ENCODE measurements around the gene RPUSD1. TPM values are rescaled to one million over a fixed set of nuclear protein-coding genes. Genes with fewer than 3 reads are reported as not detected.
A peak's percentile ranks its signal among the peaks of the same experiment; 100 is the strongest.
"Not testable (repeated sequence)": the region's sequence is repeated elsewhere in the genome, so short reads cannot be mapped to it uniquely, and the experiment has no call there.

Gene RPUSD1
- 10 to 100 TPM in 2 of 12 donors, 1 to 10 TPM in 9, not detected in 1; 6.6 to 12.7 (median 8.6) TPM for polyA plus RNA-seq (ENCODE audit: insufficient read length in 12 of 12)
- long read RNA-seq, donor 1, partial matches to known transcripts = 0 of 3 reads
- long read RNA-seq, donor 1, other reads (novel, unspliced or antisense) = 0 of 3 reads
- long read RNA-seq, donor 2, partial matches to known transcripts = 0 of 5 reads
- long read RNA-seq, donor 2, other reads (novel, unspliced or antisense) = 0 of 5 reads
- long read RNA-seq, donor 3, partial matches to known transcripts = 0 of 2 reads
- long read RNA-seq, donor 3, other reads (novel, unspliced or antisense) = 0 of 2 reads
- long read RNA-seq, donor 4, partial matches to known transcripts = 0 of 1 reads
- long read RNA-seq, donor 4, other reads (novel, unspliced or antisense) = 0 of 1 reads
- long read RNA-seq, donor 5, partial matches to known transcripts = 0 of 4 reads
- long read RNA-seq, donor 5, other reads (novel, unspliced or antisense) = 0 of 4 reads
- long read RNA-seq, donor 6, partial matches to known transcripts = 0 of 1 reads
- long read RNA-seq, donor 6, other reads (novel, unspliced or antisense) = 0 of 1 reads
- long read RNA-seq, donor 7 = 0 reads
- long read RNA-seq, donor 8, partial matches to known transcripts = 0 of 5 reads
- long read RNA-seq, donor 8, other reads (novel, unspliced or antisense) = 0 of 5 reads
- long read RNA-seq, donor 9 = 0 reads
- long read RNA-seq, donor 10, partial matches to known transcripts = 0 of 2 reads
- long read RNA-seq, donor 10, other reads (novel, unspliced or antisense) = 0 of 2 reads
- long read RNA-seq, donor 11, partial matches to known transcripts = 0 of 1 reads
- long read RNA-seq, donor 11, other reads (novel, unspliced or antisense) = 0 of 1 reads

DNA sequence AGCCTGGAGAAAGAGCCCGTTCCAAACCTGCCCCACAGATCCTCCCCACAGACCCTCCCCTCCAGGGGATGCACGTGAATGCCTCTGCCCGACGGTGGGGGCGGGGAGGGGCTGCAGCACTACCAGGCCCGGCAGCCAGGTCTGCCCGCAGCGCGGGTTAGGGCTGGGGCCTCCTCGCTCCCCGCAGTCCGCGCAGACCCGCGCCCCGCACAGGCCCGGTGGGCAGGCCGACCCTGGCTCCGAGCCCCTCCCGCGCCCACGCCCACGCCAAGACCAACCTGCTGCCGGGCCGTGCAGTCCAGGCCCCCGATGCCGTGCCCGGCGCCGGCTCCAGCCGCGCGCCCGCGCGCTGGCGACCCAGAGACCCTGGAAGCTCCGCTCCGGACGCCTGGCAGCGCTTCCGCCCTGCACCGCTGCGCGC is at the start of gene RPUSD1:
TSS of gene RPUSD1 (minus strand) at position 404 of the 421 bp plus-strand sequence. CDS start 644 bp downstream, outside the sequence.
- no peak for DNase-seq

GRCh38 chr16:836822-837221 is 48.6 kb upstream of the RPUSD1 start:
- DNase-seq = not testable (repeated sequence)

DNA sequence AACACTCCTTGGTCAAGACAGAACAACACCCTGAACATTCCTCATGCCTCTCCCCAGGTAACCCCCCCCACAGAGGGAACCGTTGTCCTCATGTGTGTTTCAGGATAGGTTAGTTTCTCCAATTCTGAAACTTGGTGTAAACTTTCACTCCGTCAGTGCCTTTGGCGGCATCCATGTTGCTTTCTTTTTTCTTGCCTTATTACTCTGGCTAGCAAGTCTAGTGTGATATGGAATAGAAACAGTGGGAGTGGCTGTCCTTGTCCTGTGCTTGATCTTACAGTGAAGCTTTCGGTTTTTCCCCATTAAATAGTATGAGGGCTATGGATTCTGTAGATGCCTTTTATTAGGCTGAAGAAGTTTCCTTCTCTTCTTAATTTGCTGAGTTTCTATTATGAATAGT is 48.0 kb upstream of the RPUSD1 start:
- DNase-seq = no peak

- DNase-seq = no peak
Measured at GRCh38 chr16:835373-835772, 47.2 kb upstream of the RPUSD1 start.

DNA sequence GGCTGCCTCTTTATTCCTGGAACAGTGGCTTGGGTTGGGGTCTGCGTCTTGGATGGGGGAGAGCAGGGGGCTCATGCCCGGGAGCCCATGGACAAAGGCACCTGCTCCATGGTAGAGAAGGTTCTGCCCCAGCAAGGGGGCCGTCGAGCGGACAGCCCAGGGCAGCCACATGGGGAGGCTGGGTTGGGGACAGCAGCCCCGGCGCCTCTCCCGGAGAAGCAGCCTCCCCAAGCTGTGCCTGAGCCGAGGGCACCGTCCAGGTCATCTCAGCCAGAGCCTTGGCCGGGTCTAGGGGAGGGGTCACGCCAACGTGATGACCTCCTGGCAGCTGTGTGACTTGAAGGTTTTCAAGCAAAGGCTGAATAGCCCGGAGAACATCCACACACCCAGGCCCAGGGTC is 45.2 kb upstream of the RPUSD1 start:
- no peak for DNase-seq

- no peak for DNase-seq
Measured at GRCh38 chr16:832652-833336, 44.6 kb upstream of the RPUSD1 start.

DNA sequence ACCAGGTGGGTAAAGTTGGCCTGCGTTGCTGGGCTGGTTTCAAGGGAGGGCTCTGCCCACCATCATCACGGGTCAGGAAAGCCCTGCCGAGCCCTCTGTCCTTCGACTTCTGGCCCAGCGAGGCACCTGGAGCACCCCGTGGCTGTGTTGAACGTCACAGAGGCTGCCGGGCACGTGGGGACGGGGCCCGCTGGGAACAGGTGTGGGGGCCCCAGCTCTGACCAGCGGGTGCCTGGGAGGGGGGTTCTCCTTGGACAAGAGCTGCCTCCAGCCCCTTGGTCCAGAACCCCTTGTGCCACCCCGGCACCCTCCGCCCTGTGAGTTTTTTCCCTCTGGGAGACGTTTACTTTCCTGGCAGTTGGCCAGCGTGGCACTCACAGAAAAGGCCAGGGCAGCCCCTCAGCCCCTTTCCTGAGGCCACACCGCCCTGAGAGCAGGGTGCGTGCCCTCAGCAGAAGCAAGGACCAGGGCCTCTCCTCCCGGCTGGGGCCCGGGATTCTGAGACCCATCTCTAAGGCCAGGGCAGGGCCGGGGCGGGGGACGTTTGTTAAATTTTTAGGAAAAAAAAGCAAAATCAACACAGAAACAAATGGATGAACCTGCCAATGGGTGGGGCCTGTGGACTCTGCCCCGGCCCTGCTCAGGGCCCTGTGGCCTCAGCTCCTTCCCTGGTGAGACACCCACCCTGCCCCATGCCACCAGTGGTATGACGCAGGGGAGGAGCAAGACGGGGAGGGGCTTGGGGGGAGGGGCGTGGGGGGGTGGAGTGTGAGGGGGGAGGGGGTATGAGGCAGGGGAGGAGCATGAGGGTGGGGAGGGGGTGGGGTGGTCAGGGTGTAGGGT is 43.6 kb upstream of the RPUSD1 start:
- DNase-seq = no peak

DNA sequence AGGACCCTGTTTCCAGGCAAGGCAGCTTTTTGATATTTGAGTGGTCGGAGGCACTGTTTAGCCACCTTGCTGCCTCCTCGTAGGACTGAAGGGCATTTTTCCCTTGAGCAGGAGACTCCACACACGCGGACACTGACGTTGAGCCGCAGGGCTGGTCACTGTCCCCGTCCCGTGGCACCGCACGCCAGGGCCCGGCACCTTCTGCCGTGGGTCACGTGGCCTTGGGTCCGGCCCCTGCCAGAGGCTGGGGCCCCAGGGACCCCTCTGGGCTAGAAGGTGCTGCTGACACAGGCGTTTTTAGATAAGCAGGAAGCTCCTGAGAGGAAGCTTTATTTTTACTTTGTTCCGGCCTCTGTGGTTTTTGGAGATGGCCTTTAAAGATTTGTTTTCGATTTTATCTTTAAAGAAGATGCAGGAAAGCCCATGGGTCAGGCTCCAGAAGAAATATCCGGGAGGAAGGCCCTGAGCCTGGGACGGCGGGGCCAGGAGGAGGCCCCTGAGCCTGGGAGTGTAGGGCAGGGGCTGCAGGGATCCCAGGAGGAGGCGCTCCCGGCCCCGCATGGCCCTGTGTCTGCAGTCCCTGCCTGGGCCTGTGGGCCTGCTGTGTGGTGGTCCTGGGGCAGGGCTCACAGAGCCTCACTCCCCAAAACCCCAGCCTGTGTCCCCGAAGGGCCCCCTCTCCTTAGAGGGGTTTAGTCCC is 42.8 kb upstream of the RPUSD1 start:
- no peak for DNase-seq

- no peak for DNase-seq
Measured at GRCh38 chr16:830107-830870, 42.1 kb upstream of the RPUSD1 start.

- DNase-seq = no peak
Measured at GRCh38 chr16:828891-829290, 40.7 kb upstream of the RPUSD1 start.

DNA sequence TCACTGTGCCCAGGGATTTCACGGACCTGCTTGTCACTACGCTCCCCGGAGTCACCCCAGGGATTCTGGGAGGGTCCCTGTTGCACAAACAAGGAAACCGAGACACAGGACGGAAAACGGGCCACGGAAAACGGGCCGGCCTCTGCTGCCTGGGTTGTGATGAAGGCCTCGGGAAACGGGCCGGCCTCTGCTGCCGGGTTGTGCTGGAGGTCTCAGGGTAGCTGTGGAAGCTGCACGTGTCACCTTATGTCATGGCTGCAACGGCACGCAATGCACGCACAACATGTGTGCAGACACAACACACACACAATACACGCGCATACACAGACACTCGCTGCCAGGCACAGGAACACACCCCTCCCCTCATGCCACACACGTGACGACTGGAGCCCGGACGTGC is 39.3 kb upstream of the RPUSD1 start:
- DNase-seq = no peak

- DNase-seq = peak; percentile 45
Measured at GRCh38 chr16:825341-826061, 37.3 kb upstream of the RPUSD1 start.

- DNase-seq = no peak
Measured at GRCh38 chr16:824601-825000, 36.4 kb upstream of the RPUSD1 start.

DNA sequence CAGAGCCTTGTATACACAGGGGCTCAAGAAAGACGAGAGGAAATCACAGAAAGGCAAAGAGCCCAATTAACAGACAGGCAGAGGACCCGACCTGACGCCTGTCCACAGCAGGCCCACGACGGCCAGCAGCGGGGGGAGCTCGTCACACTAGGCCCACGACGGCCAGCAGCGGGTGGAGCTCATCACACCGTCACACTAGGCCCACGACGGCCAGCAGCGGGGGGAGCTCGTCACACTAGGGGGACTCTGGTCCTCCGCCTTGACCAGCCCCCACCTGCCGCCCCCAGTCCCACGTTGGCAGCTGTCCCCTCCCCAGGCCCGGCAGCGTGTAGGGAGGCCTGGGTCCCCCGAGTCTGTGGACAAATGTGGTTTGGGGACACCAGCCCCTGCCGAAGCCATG is 36.0 kb upstream of the RPUSD1 start:
- no peak for DNase-seq

DNA sequence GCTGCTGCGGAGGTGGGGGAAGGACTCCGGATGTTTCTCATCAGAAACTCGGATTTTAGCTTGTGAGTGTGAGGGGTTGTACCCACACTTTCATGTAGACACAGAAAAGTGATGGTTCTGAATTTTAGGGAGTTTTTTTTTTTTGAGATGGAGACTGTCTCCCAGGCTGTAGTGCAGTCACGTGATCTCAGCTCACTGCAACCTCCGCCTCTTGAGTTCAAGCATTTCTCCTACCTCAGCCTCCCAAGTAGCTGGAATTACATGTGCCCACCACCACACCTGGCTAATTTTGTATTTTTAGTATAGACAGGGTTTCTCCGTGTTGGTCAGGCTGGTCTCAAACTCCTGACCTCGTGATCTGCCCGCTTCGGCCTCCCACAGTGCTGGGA is 34.7 kb upstream of the RPUSD1 start:
- no peak for DNase-seq

- no peak for DNase-seq
Measured at GRCh38 chr16:822174-822908, 34.2 kb upstream of the RPUSD1 start.

GRCh38 chr16:821751-822150 is 33.6 kb upstream of the RPUSD1 start:
- no peak for DNase-seq

DNA sequence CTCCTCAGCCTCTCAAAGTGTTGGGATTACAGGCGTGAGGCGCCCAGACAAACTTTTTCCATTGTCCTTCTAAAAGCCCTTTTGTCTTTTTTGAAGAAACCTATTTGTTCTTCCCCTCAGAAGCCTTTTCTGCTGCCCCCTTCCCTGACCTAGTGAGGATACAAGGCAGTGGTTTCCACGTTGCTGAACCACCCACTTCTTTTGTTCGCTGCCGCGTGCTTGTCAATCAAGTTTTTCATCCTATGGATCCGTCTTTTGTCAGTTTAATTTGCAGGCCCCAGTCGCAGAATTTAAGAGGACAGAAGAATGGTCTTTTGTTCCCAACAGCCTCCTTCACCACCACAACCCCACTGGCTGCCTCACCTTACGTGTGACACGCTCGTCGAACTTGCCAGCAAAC is 32.6 kb upstream of the RPUSD1 start:
- no peak for DNase-seq

GRCh38 chr16:820044-820408 is 31.8 kb upstream of the RPUSD1 start:
- not testable (repeated sequence) for DNase-seq
